Neural crest cell (in vitro differentiated cells): ENCODE data around the gene TMEM161A. TPM values are rescaled to one million over a fixed set of nuclear protein-coding genes. Genes with fewer than 3 reads are reported as not detected.
"Not testable (repeated sequence)": the region's sequence is repeated elsewhere in the genome, so short reads cannot be mapped to it uniquely, and the experiment has no call there.

Experiments
- DNase-seq: peaks from one replicate; pipeline ENCODE4 v3.0.0; 2021; ENCODE audit warnings: low read depth, mixed read lengths, low spot score
- H3K27ac Mint-ChIP-seq: one replicate; pipeline ENCODE4 v1.8.0; 2021; ENCODE audit warnings: mild to moderate bottlenecking, mixed read lengths; ENCODE audit not compliant: unreplicated experiment
- H3K27me3 Mint-ChIP-seq: 2 replicates; pipeline ENCODE4 v1.8.0; 2021; ENCODE audit warnings: low read depth, mild to moderate bottlenecking, mixed read lengths
- H3K36me3 Mint-ChIP-seq: 2 replicates; pipeline ENCODE4 v1.8.0; 2021; ENCODE audit warnings: low read depth, mild to moderate bottlenecking, mixed read lengths
- H3K4me1 Mint-ChIP-seq: 2 replicates; pipeline ENCODE4 v1.8.0; 2021; ENCODE audit warnings: mixed read lengths
- H3K4me3 Mint-ChIP-seq: one replicate; pipeline ENCODE4 v1.8.0; 2021; ENCODE audit warnings: mild to moderate bottlenecking, mixed read lengths
- H3K9me3 Mint-ChIP-seq: 2 replicates; pipeline ENCODE4 v1.8.0; 2021; ENCODE audit warnings: mixed read lengths
- CTCF ChIP-seq: fragments of 200-600 bp; sonication (generic); conservative IDR thresholded peaks from 2 replicates; pipeline ENCODE4 v1.5.0; 2021; ENCODE audit warnings: antibody characterized with exemption, mild to moderate bottlenecking
- total RNA-seq: library from RNA; stranded (reverse); gene quantifications from 2 replicates; pipeline ENCODE4 v1.2.1, GENCODE V29; 2021

TMEM161A gene
- total RNA-seq, 1 donor from 2014 or later, result 44.8 TPM

GRCh38 chr19:19103167-19103566, 35.1 kb downstream of the TMEM161A start:
- Mint-ChIP-seq H3K27me3 (no peaks in the 10 kb centered on the region), H3K27ac (no peak overlapping the region), H3K36me3 (no peaks in the 10 kb centered on the region), H3K4me1 (peaks cover 18% of the 10 kb centered on the region), H3K9me3 (no peaks in the 10 kb centered on the region), H3K4me3 (no peak overlapping the region)
- TF ChIP-seq CTCF, result no peak
- no peak for DNase-seq

GRCh38 chr19:19102566-19102965, 35.7 kb downstream of the TMEM161A start:
- H3K36me3 Mint-ChIP-seq, DNase-seq, H3K27ac Mint-ChIP-seq, H3K9me3 Mint-ChIP-seq, H3K27me3 Mint-ChIP-seq, H3K4me3 Mint-ChIP-seq: not testable (repeated sequence)
- H3K4me1 Mint-ChIP-seq, result peaks cover 18% of the 10 kb centered on the region

- no peak for TF ChIP-seq CTCF
- H3K27me3 Mint-ChIP-seq, result no peaks in the 10 kb centered on the region
- no peaks in the 10 kb centered on the region for H3K36me3 Mint-ChIP-seq
- no peak overlapping the region for H3K27ac Mint-ChIP-seq
- no peak overlapping the region for H3K4me3 Mint-ChIP-seq
- DNase-seq, result no peak
- H3K9me3 Mint-ChIP-seq, result no peaks in the 10 kb centered on the region
- H3K4me1 Mint-ChIP-seq, result peaks cover 18% of the 10 kb centered on the region
Measured at GRCh38 chr19:19101540-19101939, 36.7 kb downstream of the TMEM161A start.

GRCh38 chr19:19098703-19099632, 39.3 kb downstream of the TMEM161A start:
- no peaks in the 10 kb centered on the region for H3K9me3 Mint-ChIP-seq
- H3K27ac Mint-ChIP-seq, result no peak overlapping the region
- no peak overlapping the region for H3K4me3 Mint-ChIP-seq
- H3K36me3 Mint-ChIP-seq, result no peaks in the 10 kb centered on the region
- no peaks in the 10 kb centered on the region for H3K27me3 Mint-ChIP-seq
- H3K4me1 Mint-ChIP-seq, result no peaks in the 10 kb centered on the region
- no peak for TF ChIP-seq CTCF
- no peak for DNase-seq

- H3K36me3 Mint-ChIP-seq, result no peaks in the 10 kb centered on the region
Measured at GRCh38 chr19:19098084-19098702, 40.1 kb downstream of the TMEM161A start.

More at GRCh38 chr19:19098084-19098702, 40.1 kb downstream of the TMEM161A start:
- H3K4me3 Mint-ChIP-seq, result no peak overlapping the region
- DNase-seq, result no peak
- H3K9me3 Mint-ChIP-seq, result no peaks in the 10 kb centered on the region
- H3K27ac Mint-ChIP-seq, result no peak overlapping the region
- H3K27me3 Mint-ChIP-seq, result no peaks in the 10 kb centered on the region
- TF ChIP-seq CTCF, result no peak
- no peaks in the 10 kb centered on the region for H3K4me1 Mint-ChIP-seq
